Stimulated activated CD8-positive, alpha-beta memory T cell treated with anti-CD3 and anti-CD28 coated beads, Interleukin-7, amount 100 ng/mL, for 4 hours (primary cell): ENCODE results near the gene LPCAT3.
"Not testable (repeated sequence)": the region's sequence is repeated elsewhere in the genome, so short reads cannot be mapped to it uniquely, and the experiment has no call there.

Experiments used
- DNase-seq, 2 donors: peaks; one replicate each; pipeline ENCODE4 v3.0.0-alpha.2; 2020; ENCODE audit warnings: low read depth in 2 of 2

The LPCAT3 gene

GRCh38 chr12:7018350-7019042 is at the start of gene LPCAT3:
LPCAT3 (minus strand) TSS chr12:7018476; CDS start chr12:7018424, 52 bp downstream.
- peak; percentile 95 to 97 for DNase-seq

- no peak for DNase-seq
Observed at GRCh38 chr12:7067096-7067495, 48.8 kb upstream of the LPCAT3 start.

DNA sequence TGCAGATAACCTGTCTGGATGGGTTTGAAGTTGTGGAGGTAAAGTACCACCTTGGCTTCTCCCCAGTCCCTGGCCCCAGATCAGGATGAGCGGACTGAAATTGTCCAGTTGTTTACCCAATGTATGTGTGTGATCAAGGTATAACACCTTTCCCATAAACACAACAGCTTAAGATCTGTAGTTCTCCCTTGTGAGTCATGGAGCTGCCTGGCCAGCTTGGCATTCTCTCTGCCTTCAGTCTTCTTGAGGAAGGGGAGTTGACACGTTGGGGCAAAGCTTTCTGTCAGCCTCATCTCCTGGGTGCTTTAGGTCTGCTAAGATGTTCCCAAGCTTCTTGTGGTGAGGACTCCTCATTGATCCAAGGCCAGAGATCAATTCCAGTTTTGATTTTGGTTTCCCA is 48.3 kb upstream of the LPCAT3 start:
- DNase-seq: no peak

GRCh38 chr12:7065073-7065623 is 46.9 kb upstream of the LPCAT3 start:
- DNase-seq: no peak

- no peak for DNase-seq
Observed at GRCh38 chr12:7064516-7064915, 46.2 kb upstream of the LPCAT3 start.

- no peak for DNase-seq
Observed at GRCh38 chr12:7061596-7061995, 43.3 kb upstream of the LPCAT3 start.

DNA sequence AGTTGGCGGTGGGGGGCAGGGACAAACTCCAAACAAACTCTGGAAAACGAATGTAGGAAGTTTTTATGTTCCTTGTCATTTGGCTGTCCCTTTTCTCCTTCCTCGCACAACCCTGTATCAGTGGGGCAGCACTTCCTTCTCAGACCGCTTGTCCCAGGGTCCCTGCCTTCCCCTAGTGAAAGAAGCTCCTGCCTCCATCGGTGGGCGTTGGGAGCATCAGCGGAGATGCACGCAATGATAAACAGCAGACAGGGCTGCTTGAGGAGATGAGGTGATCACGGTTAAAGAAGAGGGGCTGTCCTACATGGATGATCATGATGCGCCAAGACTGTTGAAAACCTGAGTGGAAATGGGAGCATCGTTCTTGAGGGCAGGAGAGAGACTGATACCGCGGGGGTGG is 42.9 kb upstream of the LPCAT3 start:
- DNase-seq: no peak

- no peak for DNase-seq
Observed at GRCh38 chr12:7060353-7060954, 42.2 kb upstream of the LPCAT3 start, which contains the start of gene C1S. C1S (plus strand) TSS chr12:7060718; CDS start chr12:7061913, 1,195 bp downstream.

GRCh38 chr12:7059780-7060179 is 41.5 kb upstream of the LPCAT3 start:
- no peak for DNase-seq

- no peak for DNase-seq
Observed at GRCh38 chr12:7058850-7059395, 40.6 kb upstream of the LPCAT3 start.

DNA sequence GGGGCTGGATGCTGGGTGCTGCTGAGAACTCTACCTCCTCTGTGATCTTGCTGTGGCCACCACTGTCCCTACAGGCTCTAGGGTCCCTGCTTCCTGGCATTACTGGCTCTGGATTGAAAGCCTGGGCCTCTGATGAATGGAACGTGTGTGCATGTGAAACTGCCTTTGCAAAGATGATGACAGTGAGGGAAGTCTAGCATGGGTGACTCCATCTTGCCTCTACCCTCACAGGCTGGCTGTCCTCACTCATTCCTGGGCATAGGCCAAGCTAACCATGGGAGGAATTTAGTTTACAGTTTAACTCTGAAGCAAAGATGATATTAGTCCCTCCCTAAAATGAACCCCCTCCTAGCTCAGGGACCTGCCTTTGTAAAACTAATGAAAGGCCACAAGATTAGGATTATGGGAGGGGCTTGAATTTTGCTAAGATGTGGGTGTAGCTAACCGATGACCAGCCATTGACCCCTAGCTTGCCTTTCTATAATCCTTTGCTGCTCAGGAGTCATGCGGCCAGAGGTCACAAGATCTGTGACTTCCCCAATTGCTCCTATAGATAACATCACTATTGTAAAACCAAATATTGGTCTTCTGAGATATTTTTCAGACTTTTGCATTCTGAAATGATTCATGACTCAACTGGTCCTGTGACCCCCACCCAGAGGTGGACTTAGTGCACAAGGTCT is 40.0 kb upstream of the LPCAT3 start:
- DNase-seq: no peak

DNA sequence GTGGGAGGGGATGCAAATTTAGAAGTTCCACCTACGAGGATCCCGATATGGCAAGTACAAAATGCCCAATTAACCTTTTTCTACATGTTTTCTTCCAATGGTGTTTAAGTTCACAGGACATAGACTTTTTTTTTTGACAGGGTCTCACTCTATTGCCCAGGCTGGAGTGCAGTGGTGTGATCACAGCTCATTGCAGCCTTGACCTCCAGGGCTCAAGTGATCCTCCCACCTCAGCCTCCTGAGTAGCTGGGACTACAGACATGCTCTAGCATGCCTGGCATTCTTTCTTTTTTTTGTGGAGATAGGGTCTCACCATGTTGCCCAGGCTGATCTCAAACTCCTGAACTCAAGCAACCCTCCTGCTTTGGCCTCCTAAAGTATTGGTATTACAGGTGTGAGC is 37.5 kb upstream of the LPCAT3 start:
- DNase-seq: not testable (repeated sequence)

GRCh38 chr12:7054925-7055324 is 36.6 kb upstream of the LPCAT3 start:
- no peak for DNase-seq

- not testable (repeated sequence) for DNase-seq
Observed at GRCh38 chr12:7049973-7050372, 31.7 kb upstream of the LPCAT3 start.

DNA sequence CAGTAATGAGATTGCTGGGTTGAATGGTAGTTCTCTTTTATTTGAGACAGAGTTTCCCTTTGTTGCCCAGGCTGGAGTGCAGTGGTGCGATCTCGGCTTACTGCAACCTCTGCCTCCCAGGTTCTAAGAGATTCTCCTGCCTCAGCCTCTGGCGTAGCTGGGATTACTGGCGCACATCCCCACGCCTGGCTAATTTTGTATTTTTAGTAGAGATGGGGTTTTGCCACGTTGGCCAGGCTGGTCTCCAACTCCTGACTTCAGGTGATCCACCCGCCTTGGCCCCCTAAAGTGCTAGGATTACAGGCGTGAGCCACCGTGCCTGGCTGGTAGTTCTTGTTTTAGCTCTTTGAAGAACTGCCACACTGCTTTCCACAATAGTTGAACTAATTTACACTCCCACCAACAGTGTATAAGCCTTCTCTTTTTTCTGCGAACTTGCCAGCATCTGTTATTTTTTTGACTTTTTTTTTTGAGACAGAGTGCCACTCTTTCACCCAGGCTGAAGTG is 31.2 kb upstream of the LPCAT3 start:
- DNase-seq: not testable (repeated sequence)

DNA sequence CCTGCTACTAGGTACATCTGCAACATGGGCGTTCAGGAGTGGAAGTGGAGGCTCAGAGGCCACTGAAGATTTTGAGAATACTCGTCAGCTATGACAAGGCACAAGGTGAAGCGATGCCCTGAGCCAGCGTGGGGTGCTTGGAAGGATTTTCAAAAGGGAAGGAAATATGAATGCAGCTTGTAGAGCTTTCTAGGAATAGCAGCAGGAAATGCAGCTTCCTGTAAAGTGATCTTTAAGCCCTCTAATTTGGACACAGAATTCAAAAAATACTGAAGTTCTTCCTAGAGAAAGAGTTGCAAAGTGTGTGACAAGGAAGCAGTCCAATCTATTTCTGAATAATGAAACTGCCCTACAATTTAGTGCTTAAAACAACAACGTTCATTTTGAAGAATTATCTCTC is 29.0 kb upstream of the LPCAT3 start:
- DNase-seq: no peak

- DNase-seq: no peak
Observed at GRCh38 chr12:7046383-7047105, 28.3 kb upstream of the LPCAT3 start.

DNA sequence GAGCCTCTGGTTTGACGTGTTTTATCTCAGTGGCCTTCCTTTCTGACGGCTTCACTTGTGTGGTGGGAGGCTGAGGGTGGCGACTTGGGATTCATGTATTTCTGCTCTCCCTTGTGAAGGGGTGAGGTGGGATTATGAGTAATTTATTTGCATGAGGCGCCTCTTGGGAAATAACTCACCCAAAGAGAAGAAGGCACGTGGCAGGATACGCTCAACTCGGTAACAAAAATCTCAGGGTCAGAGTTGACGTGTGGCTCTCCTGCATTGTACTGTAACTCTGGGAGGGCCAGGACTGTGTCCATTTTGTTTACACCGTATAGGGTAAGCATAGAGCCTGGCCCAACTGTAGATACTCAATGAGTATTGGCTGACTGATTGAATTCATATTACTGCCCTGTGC is 27.6 kb upstream of the LPCAT3 start:
- no peak for DNase-seq

- DNase-seq: no peak
Observed at GRCh38 chr12:7042842-7043241, 24.6 kb upstream of the LPCAT3 start.

DNA sequence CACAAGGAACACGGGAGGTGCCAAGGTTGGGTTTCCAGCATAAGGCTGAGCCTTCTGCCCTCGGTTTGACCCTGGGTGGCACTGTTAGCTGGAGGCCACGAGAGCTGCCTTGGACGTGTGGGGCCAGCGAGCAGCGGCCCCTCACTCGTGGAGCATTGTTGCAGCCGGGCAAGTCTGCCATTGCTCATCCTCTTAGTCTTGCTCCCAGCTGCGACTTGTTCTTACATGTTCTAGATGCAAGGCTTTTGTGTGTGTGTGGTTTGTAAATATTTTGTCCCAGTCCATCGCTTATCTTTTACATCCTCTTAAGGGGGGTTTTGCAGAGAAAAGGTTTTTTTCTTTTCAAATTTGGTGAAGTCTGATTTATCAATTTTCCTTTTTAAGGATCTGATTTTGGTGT is 21.1 kb upstream of the LPCAT3 start:
- no peak for DNase-seq

DNA sequence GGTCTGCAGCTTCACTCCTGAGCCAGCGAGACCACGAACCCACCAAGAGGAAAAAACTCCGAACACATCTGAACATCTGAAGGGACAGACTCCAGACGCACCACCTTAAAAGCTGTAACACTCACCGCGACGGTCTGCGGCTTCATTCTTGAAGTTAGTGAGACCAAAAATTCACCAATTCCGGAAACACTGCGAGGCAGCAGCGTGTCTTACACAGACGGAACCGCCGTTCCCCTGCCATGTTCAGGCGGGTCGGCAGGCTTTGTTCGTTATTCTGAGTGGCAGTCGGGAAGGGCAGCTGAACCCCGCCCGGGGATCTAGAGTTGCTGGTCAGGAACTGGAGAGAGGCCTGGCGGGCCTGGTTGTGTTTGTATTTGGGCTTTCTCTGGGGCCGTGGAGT is 20.3 kb upstream of the LPCAT3 start:
- DNase-seq: no peak
